Liver (tissue), 9 donors: ENCODE data around the gene NMNAT2. TPM values are rescaled to one million over a fixed set of nuclear protein-coding genes. Genes with fewer than 3 reads are reported as not detected.

Experiments
- DNase-seq: peaks from one replicate; pipeline ENCODE4 v3.0.0-alpha.2; 2017; ENCODE audit warnings: low spot score
- H3K27ac ChIP-seq, 2 donors: one replicate each; pipeline ENCODE4 v1.7.0; 2013; ENCODE audit warnings: inconsistent platforms in 2 of 2, low read length in 2 of 2, control low read depth in 1 of 2, low read depth in 1 of 2, mild to moderate bottlenecking in 1 of 2
- H3K27me3 ChIP-seq, 4 donors: one replicate each; pipeline versions ENCODE4 v1.6.1 to v1.7.0; 2013; ENCODE audit warnings: low read length in 3 of 4, inconsistent platforms in 1 of 4, mild to moderate bottlenecking in 1 of 4, moderate library complexity in 1 of 4; ENCODE audit not compliant: control insufficient read depth in 4 of 4, insufficient read depth in 4 of 4
- H3K36me3 ChIP-seq, 4 donors: one replicate each; pipeline versions ENCODE4 v1.6.1 to v1.7.0; 2013; ENCODE audit warnings: low read length in 3 of 4, mild to moderate bottlenecking in 3 of 4, low read depth in 1 of 4, moderate library complexity in 1 of 4; ENCODE audit not compliant: control insufficient read depth in 4 of 4, insufficient read depth in 3 of 4
- H3K4me1 ChIP-seq, 4 donors: one replicate each; pipeline versions ENCODE4 v1.6.1 to v1.7.0; 2013; ENCODE audit warnings: low read length in 3 of 4, mild to moderate bottlenecking in 3 of 4, moderate library complexity in 1 of 4; ENCODE audit not compliant: control insufficient read depth in 4 of 4, insufficient read depth in 4 of 4
- H3K4me3 ChIP-seq, 3 donors: one replicate each; pipeline versions ENCODE4 v1.6.1 to v1.7.0; 2013; ENCODE audit warnings: low read length in 3 of 3, control low read depth in 1 of 3, low read depth in 1 of 3, mild to moderate bottlenecking in 1 of 3
- H3K9ac ChIP-seq, 2 donors: one replicate each; pipeline ENCODE4 v1.7.0; 2013; ENCODE audit warnings: low read length in 2 of 2, mild to moderate bottlenecking in 2 of 2, moderate library complexity in 2 of 2, control low read depth in 1 of 2, low read depth in 1 of 2
- H3K9me3 ChIP-seq, 4 donors: one replicate each; pipeline versions ENCODE4 v1.6.1 to v1.7.0; 2013; ENCODE audit warnings: low read length in 3 of 4; ENCODE audit not compliant: control insufficient read depth in 4 of 4
- EGR1 ChIP-seq, 2 donors: IDR thresholded peaks; 2 replicates each; pipeline ENCODE4 v1.6.1; 2016 to 2018; ENCODE audit warnings: antibody characterized with exemption in 2 of 2, low read depth in 2 of 2
- FOXA1 ChIP-seq: IDR thresholded peaks from 2 replicates; pipeline ENCODE4 v1.6.1; 2016; ENCODE audit warnings: antibody characterized with exemption
- FOXA2 ChIP-seq: IDR thresholded peaks from 2 replicates; pipeline ENCODE4 v1.6.1; 2016; ENCODE audit warnings: antibody characterized with exemption
- GABPA ChIP-seq, 2 donors: IDR thresholded peaks in 1 of 2; conservative IDR thresholded peaks in 1 of 2; 2 replicates each; pipeline ENCODE4 v1.6.1; 2016; ENCODE audit warnings: antibody characterized with exemption in 2 of 2, mild to moderate bottlenecking in 1 of 2, moderate library complexity in 1 of 2
- HNF4A ChIP-seq, 2 donors: conservative IDR thresholded peaks; 2 replicates each; pipeline ENCODE4 v1.6.1; 2016; ENCODE audit warnings: antibody characterized with exemption in 2 of 2, mild to moderate bottlenecking in 2 of 2
- HNF4G ChIP-seq: IDR thresholded peaks from 2 replicates; pipeline ENCODE4 v1.6.1; 2016; ENCODE audit warnings: antibody characterized with exemption
- JUND ChIP-seq, 2 donors: IDR thresholded peaks; 2 replicates each; pipeline ENCODE4 v1.6.1; 2016; ENCODE audit warnings: antibody characterized with exemption in 2 of 2
- MAX ChIP-seq: IDR thresholded peaks from 2 replicates; pipeline ENCODE4 v1.6.1; 2016; ENCODE audit warnings: antibody characterized with exemption
- RAD21 ChIP-seq, 2 donors: IDR thresholded peaks; 2 replicates each; pipeline ENCODE4 v1.6.1; 2016; ENCODE audit warnings: antibody characterized with exemption in 2 of 2, mild to moderate bottlenecking in 2 of 2
- RXRA ChIP-seq, 2 donors: IDR thresholded peaks; 2 replicates each; pipeline ENCODE4 v1.6.1; 2017 to 2018; ENCODE audit warnings: antibody characterized with exemption in 2 of 2, mild to moderate bottlenecking in 1 of 2
- SP1 ChIP-seq: IDR thresholded peaks from 2 replicates; pipeline ENCODE4 v1.6.1; 2018; ENCODE audit warnings: antibody characterized with exemption, mild to moderate bottlenecking
- TAF1 ChIP-seq: conservative IDR thresholded peaks from 2 replicates; pipeline ENCODE4 v1.6.1; 2016; ENCODE audit warnings: antibody characterized with exemption, mild to moderate bottlenecking
- YY1 ChIP-seq: IDR thresholded peaks from 2 replicates; pipeline ENCODE4 v1.6.1; 2016; ENCODE audit warnings: antibody characterized with exemption, mild to moderate bottlenecking
- ZBTB33 ChIP-seq: IDR thresholded peaks from 2 replicates; pipeline ENCODE4 v1.6.1; 2016; ENCODE audit warnings: antibody characterized with exemption
- WGBS: extraction: QIAGEN DNeasy Blood & Tissue Kit; methylation state at CpG from one replicate; pipeline ENCODE4 v1.1.7; 2013; 5-methylcytosine and 5-hydroxymethylcytosine counted together
- polyA plus RNA-seq, 2 donors: library from polyadenylated mRNA; stranded (reverse) in 1 of 2; unstranded in 1 of 2; fragments of 200-250 nt in 1 of 2; fragments of >200 nt in 1 of 2; fragmentation: Nextera tagmentation in 1 of 2; extraction: Ambion mirVana in 1 of 2; gene quantifications; one replicate each; pipeline versions ENCODE4 v1.2.1 to v1.2.3, GENCODE V29; 2013 to 2015
- total RNA-seq, 2 donors: library from RNA; depleted of rRNA; stranded (reverse); fragments of >200 nt; gene quantifications; one replicate each; pipeline ENCODE4 v1.2.3, GENCODE V29; 2014
- TF ChIP-seq, protein P1 (sequence below): fragments of 150-350 bp; IDR thresholded peaks from 2 replicates; pipeline ENCODE4 v1.5.1; 2017; ENCODE audit warnings: improper control_type of control experiment, low read depth, low read length; ENCODE audit not compliant: missing input control
- TF ChIP-seq, protein P2 (sequence below): IDR thresholded peaks from 2 replicates; pipeline ENCODE4 v1.6.1; 2016; ENCODE audit warnings: antibody characterized with exemption, mild to moderate bottlenecking
- TF ChIP-seq, protein P3 (sequence below): IDR thresholded peaks from 2 replicates; pipeline ENCODE4 v1.6.1; 2016; ENCODE audit warnings: antibody characterized with exemption
- donor health status: healthy.
- donor health status: healthy.
- donor health status: healthy.
- donor health status: healthy.
- donor health status: healthy.

NMNAT2 gene
- total and polyA plus RNA-seq, 4 donors: under 0.01 to 0.07 (median 0.05) TPM; not detected in 1

- H3K27me3 ChIP-seq: no peaks in the 10 kb centered on the region
- H3K36me3 ChIP-seq: no peaks in the 10 kb centered on the region
- H3K4me1 ChIP-seq: peaks cover 0 to 3% (median 0%) of the 10 kb centered on the region in 4 donors
- no peak for DNase-seq
- no peaks in the 10 kb centered on the region for H3K9me3 ChIP-seq
- TF ChIP-seq YY1 (no peak), RAD21 (IDR thresholded peaks at IDR 0.05) (no peak), MAX (no peak), EGR1 (IDR thresholded peaks at IDR 0.05; ENCODE audit: low read depth in 2 of 2) (no peak), RXRA (IDR thresholded peaks at IDR 0.05) (no peak)
- TF ChIP-seq, protein P1, sequence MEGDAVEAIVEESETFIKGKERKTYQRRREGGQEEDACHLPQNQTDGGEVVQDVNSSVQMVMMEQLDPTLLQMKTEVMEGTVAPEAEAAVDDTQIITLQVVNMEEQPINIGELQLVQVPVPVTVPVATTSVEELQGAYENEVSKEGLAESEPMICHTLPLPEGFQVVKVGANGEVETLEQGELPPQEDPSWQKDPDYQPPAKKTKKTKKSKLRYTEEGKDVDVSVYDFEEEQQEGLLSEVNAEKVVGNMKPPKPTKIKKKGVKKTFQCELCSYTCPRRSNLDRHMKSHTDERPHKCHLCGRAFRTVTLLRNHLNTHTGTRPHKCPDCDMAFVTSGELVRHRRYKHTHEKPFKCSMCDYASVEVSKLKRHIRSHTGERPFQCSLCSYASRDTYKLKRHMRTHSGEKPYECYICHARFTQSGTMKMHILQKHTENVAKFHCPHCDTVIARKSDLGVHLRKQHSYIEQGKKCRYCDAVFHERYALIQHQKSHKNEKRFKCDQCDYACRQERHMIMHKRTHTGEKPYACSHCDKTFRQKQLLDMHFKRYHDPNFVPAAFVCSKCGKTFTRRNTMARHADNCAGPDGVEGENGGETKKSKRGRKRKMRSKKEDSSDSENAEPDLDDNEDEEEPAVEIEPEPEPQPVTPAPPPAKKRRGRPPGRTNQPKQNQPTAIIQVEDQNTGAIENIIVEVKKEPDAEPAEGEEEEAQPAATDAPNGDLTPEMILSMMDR: no peak
- TF ChIP-seq, protein P2, sequence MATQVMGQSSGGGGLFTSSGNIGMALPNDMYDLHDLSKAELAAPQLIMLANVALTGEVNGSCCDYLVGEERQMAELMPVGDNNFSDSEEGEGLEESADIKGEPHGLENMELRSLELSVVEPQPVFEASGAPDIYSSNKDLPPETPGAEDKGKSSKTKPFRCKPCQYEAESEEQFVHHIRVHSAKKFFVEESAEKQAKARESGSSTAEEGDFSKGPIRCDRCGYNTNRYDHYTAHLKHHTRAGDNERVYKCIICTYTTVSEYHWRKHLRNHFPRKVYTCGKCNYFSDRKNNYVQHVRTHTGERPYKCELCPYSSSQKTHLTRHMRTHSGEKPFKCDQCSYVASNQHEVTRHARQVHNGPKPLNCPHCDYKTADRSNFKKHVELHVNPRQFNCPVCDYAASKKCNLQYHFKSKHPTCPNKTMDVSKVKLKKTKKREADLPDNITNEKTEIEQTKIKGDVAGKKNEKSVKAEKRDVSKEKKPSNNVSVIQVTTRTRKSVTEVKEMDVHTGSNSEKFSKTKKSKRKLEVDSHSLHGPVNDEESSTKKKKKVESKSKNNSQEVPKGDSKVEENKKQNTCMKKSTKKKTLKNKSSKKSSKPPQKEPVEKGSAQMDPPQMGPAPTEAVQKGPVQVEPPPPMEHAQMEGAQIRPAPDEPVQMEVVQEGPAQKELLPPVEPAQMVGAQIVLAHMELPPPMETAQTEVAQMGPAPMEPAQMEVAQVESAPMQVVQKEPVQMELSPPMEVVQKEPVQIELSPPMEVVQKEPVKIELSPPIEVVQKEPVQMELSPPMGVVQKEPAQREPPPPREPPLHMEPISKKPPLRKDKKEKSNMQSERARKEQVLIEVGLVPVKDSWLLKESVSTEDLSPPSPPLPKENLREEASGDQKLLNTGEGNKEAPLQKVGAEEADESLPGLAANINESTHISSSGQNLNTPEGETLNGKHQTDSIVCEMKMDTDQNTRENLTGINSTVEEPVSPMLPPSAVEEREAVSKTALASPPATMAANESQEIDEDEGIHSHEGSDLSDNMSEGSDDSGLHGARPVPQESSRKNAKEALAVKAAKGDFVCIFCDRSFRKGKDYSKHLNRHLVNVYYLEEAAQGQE: no peak
- H3K9ac ChIP-seq: no peak overlapping the region
- no peak overlapping the region for H3K4me3 ChIP-seq
- H3K27ac ChIP-seq: no peak overlapping the region
- 89% methylated on average over 5 of the region's 5 CpGs for WGBS
These were observed 134.1 kb downstream of the NMNAT2 start for GRCh38 chr1:183284086-183284485.

DNA sequence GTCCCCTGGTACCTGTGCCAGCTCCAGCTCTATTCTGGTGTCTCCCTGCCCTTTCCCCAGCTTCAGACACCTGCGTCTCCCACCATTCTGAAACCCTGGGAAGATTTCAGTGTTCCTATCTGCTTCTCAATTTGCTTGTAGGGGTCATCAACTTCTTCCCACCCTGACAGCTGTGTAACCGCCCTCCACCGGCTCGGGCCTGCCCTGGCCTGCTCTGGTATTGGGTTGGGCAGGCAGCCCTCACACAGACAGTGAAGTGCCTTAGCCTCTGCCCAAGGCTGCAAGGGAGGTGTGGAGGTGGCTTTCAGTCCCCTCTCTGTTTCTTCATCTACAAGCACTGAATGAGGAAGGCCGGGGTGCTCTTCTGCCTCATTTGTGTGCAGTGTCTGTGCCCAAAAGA is 134.9 kb downstream of the NMNAT2 start:
- H3K9ac ChIP-seq: no peak overlapping the region
- H3K4me1 ChIP-seq: peaks cover 0 to 3% (median 0%) of the 10 kb centered on the region in 4 donors
- H3K27me3 ChIP-seq: no peaks in the 10 kb centered on the region
- H3K27ac ChIP-seq: no peak overlapping the region
- no peaks in the 10 kb centered on the region for H3K9me3 ChIP-seq
- H3K36me3 ChIP-seq: no peaks in the 10 kb centered on the region
- TF ChIP-seq YY1 (no peak), FOXA1 (no peak), HNF4A (conservative IDR thresholded peaks at IDR 0.05) (no peak), GABPA (IDR thresholded peaks at IDR 0.05 in 1 of 2, conservative IDR thresholded peaks at IDR 0.05 in 1 of 2) (no peak), HNF4G (no peak), RAD21 (IDR thresholded peaks at IDR 0.05) (no peak), EGR1 (IDR thresholded peaks at IDR 0.05; ENCODE audit: low read depth in 2 of 2) (no peak), TAF1 (no peak), ZBTB33 (no peak), MAX (no peak), SP1 (no peak), FOXA2 (no peak), JUND (IDR thresholded peaks at IDR 0.05) (no peak)
- TF ChIP-seq, protein P2: no peak
- TF ChIP-seq, protein P1: no peak
- TF ChIP-seq, protein P3, sequence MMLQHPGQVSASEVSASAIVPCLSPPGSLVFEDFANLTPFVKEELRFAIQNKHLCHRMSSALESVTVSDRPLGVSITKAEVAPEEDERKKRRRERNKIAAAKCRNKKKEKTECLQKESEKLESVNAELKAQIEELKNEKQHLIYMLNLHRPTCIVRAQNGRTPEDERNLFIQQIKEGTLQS: no peak
- WGBS: 82% methylated on average over 5 of the region's 5 CpGs
- no peak overlapping the region for H3K4me3 ChIP-seq
- no peak for DNase-seq
